AG08396 (cell line): ENCODE data around the gene NKAPL.
A peak's percentile ranks its signal among the peaks of the same experiment; 100 is the strongest.

Experiments
- DNase-seq: peaks from one replicate; pipeline ENCODE4 v3.0.0; 2012; ENCODE audit warnings: low spot score, mixed read lengths

Gene NKAPL

DNA sequence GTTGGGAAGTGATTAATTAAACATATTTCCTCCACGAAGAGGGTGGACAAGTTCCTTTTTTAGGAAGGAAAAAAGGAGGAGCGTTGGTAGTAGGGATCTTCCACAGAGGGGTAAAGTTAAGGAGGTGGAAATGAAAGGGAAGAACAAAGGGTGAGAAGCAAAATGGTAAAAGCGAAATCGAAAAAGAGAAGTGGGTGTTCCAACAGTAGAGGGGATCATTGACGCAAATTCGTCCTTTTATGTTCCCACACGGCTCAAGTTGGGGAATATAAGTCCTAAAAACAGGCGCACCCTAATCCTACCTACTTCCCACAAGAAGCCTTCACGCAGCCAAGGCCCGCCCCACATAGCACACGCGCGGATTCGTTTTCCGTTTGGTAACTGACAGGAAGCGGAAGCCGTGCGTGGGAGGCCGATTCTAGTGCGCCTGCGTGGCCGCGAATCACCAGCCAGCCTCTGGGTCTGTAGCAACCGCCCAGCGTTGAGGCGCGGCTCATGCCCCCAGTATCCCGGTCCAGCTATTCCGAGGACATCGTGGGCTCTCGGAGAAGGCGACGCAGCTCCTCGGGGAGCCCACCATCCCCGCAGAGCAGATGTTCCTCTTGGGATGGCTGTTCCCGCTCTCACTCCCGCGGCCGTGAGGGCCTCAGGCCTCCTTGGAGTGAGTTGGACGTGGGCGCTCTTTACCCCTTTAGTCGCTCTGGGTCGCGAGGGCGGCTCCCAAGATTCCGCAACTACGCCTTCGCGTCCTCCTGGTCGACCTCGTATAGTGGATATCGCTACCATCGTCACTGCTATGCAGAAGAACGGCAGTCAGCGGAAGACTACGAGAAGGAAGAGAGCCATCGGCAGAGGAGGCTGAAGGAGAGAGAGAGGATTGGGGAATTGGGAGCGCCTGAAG is at the start of gene NKAPL:
NKAPL (plus strand) TSS at position 421 of the 901 bp plus-strand sequence; CDS start at position 496, 75 bp downstream.
- DNase-seq: peak; percentile 25

DNA sequence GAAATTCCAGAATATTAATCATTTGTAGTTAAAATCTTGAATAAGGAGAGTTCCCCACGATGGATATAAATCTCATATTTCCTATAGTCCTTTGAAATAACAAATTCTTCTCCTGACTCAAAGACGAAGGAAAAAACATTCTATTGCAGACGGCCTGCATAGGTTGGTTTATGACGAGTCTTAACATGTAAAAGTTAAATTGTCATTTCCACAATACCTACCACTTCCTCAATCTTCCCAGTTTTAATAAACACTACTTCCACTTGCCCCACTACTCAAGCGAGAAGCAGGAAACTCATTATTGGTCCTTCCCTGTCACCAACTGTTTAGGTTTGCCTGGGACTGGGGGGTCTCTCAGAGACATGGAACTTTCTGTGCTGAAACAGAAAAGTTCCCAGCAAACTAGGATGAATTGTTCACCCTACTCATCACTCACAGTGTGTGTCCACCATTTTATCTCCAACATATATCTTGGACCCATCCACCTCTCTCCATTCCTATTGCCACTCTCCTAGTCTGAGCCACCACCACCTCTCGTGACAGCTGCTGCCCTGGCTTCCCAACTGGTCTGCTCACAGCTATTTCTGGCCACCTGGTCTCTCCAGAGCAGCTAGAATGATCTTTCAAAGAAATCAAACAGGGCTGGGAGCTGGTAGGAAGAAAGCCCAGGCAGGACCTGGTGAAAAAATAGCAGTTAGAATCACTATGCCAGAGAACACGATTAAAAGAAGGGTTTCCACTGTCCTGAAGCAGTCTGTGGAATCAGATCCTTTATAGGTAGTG is 49.2 kb upstream of the NKAPL start:
- DNase-seq: no peak

DNA sequence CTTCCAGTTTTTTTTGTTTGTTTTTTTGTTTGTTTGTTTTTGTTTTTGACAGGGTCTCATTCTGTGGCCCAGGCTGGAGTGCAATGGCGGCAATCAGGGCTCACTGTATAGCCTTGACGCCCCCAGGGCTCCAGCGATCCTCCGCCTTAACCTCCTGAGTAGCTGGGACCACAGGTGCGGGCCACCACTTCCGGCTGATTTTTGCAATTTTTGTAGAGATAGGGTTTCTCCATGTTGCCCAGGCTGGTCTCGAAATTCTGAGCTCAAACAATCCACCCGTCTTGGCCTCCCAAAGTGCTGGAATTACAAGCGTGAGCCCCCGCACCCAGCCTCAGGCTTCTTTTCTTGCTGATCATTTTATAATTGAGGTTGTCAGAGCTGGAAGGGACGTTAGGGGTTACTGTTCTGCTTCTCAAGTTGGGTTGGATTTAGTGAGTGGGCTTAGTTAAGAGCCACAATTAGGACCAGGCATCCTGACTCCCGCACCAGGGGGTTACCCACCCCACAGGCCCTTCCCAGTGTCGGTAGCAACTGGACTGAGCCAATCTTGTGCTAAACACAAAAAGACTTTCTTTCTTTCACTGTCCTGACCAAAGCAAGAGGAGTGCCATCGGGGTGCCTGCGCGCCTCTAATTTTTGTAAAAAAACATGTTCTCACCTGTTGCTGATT is 47.1 kb upstream of the NKAPL start:
- no peak for DNase-seq

DNA sequence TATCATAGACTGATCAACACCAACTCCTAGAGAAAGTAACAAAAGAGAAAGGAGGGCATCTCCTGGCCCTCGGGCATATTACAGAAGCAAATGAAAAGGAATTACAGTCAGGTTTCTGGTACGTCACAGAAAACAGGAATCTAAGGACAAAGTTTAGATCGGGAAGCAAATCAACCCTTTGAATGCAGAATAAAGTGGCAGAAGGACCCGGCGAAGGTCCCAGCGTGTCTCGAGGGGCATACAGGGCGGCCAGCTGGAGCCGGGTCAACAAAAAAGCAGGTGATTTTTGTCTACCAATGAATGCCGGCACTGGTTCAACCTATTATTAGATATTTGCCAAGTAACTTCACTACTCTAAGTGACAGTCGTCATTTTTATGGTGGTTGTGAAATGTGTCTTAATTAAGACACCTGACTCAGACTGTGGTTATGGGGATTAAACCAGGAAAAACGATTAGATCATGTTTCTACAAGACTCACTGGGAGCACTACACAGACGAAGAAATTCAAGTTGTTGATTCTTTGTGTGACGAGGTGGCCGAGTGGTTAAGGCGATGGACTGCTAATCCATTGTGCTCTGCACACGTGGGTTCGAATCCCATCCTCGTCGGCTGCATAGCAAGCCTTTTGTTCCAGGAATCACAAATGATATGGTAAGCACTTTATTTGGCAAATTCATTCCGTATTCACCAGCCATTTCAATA is 46.4 kb upstream of the NKAPL start:
- DNase-seq: peak; percentile 82

DNA sequence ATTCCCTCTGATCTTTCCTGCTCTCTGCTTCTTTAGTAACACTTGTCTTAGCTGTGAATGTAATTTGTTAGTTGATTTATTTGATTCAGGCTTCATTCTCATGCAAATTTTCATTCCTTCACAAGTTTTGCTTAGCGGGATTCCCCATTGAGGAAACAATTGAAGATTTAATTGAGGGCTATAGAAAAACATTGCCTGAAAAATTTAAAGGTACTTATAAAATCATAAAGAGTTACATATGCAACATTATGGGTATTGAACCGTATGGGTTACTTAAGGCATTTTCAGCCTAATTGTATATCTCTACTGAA is 45.9 kb upstream of the NKAPL start:
- no peak for DNase-seq

DNA sequence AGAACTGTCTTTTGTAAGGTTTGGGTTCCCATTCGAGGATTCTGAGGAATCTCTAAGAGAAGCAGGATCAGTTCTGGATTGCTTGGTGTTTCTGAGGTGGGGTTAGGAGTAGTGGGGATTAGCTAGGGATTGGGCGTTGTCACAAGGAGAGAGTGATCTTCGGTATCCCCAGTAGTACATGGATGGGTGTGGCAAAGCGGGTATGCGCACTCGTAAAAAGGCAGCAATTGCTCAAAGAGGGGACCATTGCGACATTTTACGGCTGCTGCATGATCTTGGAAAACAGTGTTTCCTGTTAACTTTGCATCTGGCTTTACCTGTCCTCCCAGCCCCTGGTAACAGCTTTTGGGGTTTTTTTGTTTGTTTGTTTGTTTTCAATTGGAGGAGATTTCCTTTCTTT is 43.7 kb upstream of the NKAPL start:
- DNase-seq: no peak

DNA sequence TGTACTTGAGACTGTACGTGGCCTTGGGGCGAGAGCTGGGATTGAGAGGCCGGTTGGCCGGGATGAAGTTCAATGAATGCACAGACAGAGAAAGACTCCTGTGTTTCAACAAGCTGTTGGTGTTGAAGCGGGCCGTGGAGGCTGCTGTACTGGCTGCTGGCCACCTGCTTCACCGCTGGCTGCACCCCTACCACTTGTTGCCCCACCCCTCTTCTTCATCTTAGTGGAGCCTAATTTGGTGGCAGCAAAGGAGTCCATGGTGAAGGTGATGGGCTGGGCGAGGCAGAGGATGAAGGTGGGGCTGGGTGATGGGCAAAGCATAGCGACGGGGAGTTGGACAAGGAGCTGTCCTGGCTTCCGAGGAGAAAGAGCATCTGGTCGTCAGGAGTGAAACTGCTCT is 41.2 kb upstream of the NKAPL start:
- no peak for DNase-seq

DNA sequence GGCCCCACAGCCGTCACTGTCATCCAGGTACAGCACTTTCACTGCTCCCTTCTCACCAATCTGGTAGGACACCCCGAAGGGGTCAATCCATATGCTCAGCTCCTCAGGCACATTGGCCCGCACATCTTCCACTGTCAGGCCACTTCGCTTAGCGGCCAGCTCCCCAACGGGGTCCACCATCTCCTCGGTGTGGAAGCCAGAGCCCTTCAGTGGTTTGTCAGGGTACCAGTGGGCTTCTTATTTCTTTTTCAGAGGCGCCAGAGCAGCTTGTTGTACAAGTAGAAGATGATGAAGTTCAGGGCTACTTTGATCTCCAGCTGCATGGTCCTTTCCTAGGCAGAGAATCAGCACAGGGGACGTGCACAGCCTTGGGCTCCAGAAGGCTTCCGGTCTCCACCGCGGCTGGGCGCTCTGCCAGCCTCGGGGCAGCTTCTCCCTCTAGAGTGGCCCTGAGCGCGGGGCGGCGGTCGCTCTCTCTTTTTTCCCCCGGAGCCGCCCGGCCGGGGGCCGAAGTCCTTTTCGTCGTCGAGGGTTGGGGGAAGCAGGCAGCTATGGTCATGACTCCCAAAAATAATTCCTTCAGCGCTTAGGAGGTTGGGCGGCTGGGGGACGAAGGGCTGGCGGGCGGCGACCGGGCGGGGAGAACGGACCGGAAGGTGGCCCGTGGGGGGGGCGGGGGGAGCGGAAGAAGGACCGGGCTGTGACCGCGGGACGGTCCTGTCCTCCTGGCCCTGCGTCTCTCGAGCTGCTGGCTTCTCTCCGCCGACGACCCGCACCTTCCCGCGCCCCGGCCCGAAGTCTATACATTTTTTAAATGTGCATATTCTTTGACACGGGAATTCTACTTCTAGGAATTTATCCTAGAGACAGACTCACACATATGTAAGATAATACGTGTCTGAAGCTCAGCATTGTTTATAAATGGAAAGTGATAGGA is 40.5 kb upstream of the NKAPL start:
- peak; percentile 75 for DNase-seq

DNA sequence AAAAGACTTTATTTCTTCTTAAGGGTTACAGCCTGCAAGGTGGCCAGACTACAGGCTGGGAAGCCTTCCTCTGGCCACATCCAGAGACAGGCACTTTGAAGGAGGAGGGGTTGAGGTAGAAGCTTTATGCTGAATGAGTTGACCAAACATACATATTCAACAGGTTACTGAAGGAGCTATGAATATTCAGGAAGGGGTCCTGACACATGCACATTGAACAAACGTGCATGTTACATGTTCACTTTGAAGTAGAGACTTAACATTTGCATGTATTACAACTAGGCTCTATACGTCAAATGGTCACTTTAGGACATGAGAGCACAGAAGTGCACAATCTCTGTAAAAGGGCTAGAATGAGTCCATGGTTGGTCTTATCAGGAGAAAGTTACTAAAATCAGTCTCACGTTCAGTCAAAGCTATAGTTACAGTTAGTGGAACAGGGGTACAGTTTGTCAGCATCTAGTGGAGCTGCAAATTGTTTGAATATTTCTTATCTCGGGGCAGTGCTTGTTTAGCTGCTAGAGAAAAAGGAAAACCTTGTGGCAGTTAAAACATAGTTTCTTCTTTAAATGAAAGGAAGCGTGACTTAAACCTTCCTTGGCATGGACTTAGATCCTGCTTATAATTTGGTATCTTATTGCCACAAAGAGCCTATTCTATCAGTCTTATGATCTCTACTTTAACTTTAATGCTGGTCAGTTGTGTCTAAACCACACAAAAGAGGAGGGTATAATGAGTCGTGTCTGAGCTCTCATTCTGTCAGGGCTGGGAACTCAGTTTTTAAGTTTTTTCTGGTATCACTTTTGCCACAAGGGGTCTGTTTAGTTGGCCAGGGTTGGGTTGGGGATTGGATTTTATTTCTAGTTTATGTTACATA is 38.6 kb upstream of the NKAPL start:
- DNase-seq: no peak

DNA sequence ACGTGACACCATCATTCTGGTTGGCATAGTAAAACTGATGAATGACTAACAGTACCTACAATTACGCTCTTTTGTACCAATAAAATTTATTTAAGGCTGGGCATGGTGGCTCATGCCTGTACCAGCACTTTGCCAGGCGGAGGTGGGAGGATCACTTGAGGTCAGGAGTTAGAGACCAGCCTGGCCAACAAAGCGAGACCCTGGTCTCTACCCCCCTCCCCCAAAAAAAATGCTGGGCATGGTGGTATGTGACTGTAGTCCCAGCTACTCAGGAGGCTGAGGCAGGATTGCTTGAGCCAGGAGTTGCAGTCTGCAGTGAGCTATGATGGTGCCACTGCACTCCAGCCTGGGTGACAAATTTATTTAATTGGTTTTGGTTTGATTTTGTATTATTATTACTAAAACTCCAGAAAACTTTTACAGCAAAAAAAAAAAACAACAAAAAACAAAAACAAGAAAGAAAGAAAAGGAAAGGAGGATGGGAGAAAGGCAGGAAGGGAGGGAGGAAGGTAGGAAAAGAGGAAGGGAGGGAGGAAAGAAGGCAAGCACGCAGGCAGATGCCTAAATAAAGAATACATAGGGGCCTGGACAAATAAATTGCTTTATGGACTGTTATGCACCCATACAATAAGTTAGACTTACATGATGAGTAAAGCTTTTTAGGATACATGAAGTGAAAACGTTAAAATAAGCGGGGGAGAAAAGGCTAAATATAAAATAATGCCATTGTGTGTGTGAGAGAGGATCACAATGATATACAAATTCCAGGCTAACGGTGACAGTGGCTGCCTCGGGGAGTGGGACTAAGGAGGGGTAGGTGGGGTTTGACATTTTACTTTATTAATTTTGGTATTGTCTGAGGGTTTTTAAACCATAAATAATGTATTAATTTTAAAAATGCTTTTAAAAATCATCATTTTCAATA is 34.7 kb upstream of the NKAPL start:
- DNase-seq: no peak

DNA sequence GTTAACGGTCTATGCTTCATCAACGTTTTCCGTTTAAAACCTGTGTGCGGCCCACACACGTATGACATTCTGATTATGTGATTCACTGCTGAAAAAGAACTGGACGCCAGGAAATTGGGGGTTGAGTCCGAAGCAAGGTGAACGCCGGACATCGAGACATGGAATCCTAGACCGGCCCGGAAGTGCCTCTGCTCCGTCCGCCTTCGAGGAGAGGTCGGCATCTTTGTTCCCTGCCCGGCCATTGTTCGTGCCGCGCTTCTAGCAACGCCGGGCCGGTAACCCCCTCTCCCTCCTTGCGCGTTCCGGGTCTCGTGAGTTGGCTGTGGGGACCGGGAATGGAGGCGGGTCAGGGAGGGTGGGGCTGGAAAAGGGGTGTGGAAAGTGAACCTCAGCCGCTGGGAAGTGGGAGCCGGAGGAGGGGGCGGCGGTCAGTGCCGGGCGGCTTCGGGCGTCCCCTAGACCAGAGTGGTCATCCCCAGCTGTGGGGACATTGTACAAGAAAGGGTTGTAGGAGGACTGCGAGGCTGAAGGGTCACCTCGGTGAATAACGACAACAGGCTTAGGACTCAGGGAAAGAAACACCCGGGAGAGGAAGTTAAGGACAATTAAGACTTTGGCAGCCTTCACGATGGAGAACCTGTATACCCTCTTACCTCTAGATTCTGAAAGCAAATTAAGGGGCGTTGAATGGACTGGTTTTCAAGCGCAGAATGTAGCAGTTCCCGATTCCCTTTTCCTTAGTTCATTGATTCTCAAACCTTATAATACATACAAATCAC is 33.9 kb upstream of the NKAPL start, which contains the start of gene ZSCAN9:
ZSCAN9 (plus strand) TSS at position 220 of the 779 bp plus-strand sequence. CDS start 1,810 bp downstream, outside the sequence.
- DNase-seq: peak; percentile 86

DNA sequence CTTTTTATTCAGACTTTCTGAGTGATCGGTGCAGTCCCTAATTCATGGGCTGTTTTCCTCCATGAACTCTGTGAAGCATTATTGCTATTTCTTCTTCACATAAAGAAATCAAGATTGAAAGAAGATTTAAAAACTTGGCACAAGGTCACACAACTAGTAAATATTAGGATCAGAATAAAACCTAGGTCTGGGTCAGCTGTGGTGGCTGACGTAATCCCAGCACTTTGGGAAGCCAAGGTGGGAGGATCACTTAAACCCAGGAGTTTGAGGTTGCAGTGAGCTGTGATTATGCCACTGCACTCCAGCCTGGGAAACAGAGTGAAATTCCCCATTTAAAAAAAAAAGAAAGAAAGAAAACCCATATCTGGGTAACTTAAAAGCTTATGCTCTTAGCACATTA is 32.6 kb upstream of the NKAPL start:
- DNase-seq: no peak

DNA sequence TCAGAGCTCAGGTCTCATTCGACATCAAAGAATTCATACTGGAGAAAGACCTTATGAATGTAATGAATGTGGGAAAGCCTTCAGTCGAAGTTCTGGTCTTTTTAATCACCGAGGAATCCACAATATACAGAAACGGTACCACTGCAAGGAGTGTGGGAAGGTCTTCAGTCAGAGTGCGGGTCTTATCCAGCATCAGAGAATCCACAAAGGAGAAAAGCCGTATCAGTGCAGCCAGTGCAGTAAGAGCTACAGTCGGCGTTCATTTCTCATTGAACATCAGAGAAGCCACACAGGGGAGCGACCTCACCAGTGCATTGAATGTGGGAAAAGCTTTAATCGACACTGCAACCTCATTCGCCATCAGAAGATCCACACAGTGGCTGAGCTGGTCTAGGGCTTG is 26.3 kb upstream of the NKAPL start:
- DNase-seq: no peak

DNA sequence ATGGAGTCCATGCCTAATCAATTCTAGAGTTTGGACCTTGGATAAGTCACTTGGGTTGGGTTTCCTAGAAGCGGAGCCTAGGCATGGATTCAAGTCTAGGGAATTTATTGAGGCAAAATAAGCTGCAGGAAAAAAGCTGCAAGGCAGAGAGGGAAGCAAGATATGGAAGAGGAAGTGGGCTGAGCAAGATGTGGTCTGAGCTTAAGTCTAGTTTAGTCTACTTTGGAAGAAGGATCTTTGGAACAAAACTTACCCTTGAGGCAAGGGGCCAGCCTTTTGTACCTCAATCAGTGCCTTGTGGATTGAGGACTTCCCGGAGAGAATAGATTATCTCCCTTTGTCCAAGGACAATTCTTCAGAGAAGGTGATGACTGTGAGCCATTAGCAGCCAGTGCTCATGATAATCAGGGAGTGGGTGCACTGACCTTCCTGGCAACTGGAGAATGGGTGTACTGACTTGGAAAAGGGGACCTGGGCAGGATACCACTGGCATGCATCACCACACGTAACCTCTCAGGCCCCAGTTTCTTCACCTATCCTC is 23.1 kb upstream of the NKAPL start:
- no peak for DNase-seq

DNA sequence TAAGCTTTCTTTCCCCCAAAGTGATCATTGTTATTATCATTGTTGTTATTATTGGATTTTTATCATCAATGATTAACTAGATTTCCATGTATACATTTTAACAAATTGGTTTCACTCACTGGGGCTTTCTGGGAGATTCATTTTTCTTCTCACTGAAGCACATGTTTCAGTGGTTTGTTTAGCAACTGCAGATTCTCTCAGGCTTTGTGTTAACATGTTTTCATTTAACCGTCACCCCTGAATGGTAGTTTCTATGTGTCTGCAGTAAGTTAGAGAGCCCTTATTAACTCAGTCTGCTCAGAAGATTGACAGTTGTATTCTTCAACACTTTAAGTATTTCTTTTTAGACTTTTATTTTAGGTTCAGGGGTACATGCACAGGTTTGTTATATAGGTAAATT is 19.5 kb upstream of the NKAPL start:
- no peak for DNase-seq

DNA sequence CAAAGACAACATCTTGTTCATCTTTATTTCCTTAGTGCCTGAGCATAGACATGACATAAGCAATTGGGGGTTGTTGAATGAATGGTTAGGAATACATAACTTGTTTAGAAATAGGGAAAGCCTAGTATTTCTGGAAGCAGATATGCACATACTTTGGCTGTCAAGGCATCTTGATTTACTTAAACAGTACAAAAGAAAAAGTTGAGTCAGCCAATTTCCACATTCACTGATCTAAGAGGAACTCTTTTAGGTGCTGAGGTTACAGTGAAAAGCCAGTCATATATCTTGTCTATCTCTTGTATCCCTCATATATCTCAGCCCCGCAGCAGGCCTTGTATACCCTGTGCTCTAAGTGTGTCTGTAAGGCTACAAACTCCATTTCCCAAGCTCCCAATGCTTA is 18.6 kb upstream of the NKAPL start:
- no peak for DNase-seq

DNA sequence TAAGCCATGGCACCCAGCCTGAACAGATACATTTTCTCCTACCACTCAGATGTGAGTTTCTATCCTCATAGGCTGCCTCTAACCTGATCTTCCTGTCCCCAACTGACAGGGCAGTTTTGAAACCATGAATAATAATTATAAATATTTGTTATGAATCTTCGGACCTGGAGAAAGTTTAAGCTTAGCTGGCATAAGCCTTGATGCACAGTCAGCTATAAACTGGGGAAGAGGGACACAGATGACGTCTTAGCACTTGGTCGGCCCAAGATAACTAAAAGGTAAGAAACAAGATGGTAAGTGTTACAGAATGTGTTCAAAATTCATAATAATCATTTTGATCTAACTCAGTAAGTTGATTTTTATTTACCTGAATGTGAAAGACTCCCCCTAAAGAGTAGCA is 15.2 kb upstream of the NKAPL start:
- no peak for DNase-seq
